ENCODE results near the gene LMBR1L. TPM values are rescaled to one million over a fixed set of nuclear protein-coding genes. Genes with fewer than 3 reads are reported as not detected.
"Not testable (repeated sequence)": the region's sequence is repeated elsewhere in the genome, so short reads cannot be mapped to it uniquely, and the experiment has no call there.

LMBR1L gene, protein sequence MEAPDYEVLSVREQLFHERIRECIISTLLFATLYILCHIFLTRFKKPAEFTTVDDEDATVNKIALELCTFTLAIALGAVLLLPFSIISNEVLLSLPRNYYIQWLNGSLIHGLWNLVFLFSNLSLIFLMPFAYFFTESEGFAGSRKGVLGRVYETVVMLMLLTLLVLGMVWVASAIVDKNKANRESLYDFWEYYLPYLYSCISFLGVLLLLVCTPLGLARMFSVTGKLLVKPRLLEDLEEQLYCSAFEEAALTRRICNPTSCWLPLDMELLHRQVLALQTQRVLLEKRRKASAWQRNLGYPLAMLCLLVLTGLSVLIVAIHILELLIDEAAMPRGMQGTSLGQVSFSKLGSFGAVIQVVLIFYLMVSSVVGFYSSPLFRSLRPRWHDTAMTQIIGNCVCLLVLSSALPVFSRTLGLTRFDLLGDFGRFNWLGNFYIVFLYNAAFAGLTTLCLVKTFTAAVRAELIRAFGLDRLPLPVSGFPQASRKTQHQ
- 37.3 TPM for polyA plus RNA-seq

DNA sequence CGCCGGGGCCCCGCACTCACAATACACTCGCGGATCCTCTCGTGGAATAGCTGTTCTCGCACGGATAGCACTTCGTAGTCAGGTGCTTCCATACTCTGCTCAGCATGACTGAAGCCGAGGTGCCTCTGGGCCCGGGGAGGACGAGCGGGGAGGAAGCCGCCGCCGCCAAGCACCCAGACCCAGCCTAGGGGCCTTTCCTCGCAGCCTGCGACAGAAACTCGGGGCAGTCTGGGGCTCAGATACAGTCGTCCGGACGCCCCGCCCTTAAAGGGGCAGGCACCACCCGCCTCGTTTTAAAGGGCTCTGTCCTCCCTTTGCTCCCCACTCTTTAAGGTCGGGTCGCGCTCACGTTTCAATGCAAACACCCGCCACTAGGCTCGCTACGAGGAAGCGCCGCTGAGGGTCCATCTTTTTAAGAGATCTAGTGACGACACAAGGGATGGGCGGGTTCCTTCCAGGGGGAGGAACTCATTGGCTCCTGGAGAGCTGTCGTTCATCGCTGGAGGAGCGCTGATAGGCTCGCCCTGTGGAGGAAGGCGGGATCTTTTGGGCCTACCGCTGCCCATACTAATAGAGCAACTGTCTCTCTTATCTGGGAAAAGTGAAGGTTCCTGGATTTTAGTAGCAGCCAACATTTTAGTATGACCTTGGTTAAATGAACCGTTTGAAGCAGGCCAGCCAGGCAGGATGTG is at the start of gene LMBR1L:
LMBR1L (minus strand) TSS at position 384 of the 692 bp plus-strand sequence; CDS start at position 92, 292 bp downstream.
- peaks cover 24 to 29% (median 27%) of the 10 kb centered on the region in 3 donors for H3K4me1 Mint-ChIP-seq
- peak within 1 kb of the TSS; percentile 97 to 99 (median 98) for H3K4me3 Mint-ChIP-seq
- peaks cover 2% of the 10 kb centered on the region for H3K27me3 Mint-ChIP-seq
- no peaks in the 10 kb centered on the region for H3K9me3 Mint-ChIP-seq
- peak within 1 kb of the TSS; percentile 69 to 98 (median 96) for H3K27ac Mint-ChIP-seq
- H3K36me3 Mint-ChIP-seq: no peaks in the 10 kb centered on the region

- Mint-ChIP-seq H3K27ac (peak overlapping the region; percentile 72 to 86 (median 77)), H3K36me3 (peaks cover 2% of the 10 kb centered on the region), H3K4me1 (peaks cover 20 to 26% (median 24%) of the 10 kb centered on the region in 3 donors), H3K4me3 (peak overlapping the region; percentile 65 to 87 (median 77)), H3K27me3 (no peaks in the 10 kb centered on the region), H3K9me3 (no peaks in the 10 kb centered on the region)
Measured at GRCh38 chr12:49160399-49160798, 49.8 kb upstream of the LMBR1L start.

DNA sequence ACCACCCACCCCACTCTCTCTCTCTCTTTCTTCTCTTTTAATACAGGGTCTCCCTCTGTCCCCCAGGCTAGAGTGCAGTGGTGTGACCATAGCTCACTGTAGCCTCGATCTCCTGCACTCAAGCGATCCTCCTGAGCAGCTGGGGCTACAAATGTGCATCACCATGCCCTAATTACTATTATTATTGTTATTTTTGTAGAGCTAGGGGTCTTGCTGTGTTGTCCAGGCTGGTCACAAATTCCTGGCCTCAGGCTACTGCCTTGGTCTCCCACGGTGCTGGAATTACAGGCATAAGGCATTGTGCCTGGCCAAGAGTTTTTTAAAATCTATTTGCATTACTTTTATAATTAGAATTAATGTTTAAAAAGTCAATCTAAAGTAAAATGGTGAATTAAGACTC is 43.6 kb upstream of the LMBR1L start:
- Mint-ChIP-seq H3K4me3 (no peak overlapping the region), H3K9me3 (no peaks in the 10 kb centered on the region), H3K27ac (no peak overlapping the region), H3K36me3 (peaks cover 2% of the 10 kb centered on the region), H3K4me1 (peaks cover 8 to 11% (median 10%) of the 10 kb centered on the region in 3 donors), H3K27me3 (no peaks in the 10 kb centered on the region)

DNA sequence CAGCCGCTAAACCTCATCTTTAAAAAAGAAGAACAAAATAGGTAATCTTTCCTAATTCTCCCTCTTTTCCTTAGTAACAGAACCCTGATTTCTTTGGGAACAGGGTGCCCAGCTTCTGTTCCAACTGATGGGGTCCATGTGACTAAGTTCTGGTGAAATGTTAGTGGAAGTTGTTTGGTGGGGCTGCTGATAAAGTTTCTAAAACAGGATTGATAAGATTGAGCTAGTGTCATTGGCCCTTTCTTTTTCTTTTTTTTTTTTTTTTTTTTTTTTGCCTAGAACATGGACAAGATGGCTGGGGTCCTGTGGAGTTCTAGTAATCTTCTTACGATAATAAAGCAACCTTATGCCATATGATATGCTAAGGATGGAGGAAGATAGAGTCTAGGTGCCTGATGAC is 36.7 kb upstream of the LMBR1L start:
- Mint-ChIP-seq H3K27me3 (no peaks in the 10 kb centered on the region), H3K4me1 (peaks cover 4 to 9% (median 4%) of the 10 kb centered on the region in 3 donors), H3K36me3 (peaks cover 7% of the 10 kb centered on the region), H3K27ac (no peak overlapping the region), H3K4me3 (no peak overlapping the region), H3K9me3 (no peaks in the 10 kb centered on the region)

DNA sequence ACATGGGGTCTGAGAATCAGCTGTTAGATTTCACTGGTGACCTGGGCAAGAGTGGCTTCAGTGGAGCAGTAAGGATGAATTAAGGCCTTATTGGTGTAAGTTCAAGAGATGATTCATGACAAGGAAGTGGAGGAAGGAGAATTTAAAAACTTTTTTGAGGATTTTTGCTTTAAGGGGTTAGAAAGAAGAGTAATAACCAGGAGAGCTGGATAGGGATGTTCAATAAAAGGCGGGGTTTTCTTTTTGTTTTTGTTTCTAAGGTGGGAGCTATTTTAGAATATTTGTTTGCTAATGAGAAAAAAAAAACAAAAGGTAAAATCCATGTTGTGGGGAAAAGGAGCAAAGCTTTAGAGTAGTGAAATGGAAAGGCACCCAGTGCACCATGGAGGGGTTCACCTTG is 35.8 kb upstream of the LMBR1L start:
- Mint-ChIP-seq H3K9me3 (no peaks in the 10 kb centered on the region), H3K27me3 (no peaks in the 10 kb centered on the region), H3K36me3 (peaks cover 9% of the 10 kb centered on the region), H3K4me1 (peaks cover 4 to 7% (median 4%) of the 10 kb centered on the region in 3 donors), H3K27ac (no peak overlapping the region), H3K4me3 (no peak overlapping the region)

DNA sequence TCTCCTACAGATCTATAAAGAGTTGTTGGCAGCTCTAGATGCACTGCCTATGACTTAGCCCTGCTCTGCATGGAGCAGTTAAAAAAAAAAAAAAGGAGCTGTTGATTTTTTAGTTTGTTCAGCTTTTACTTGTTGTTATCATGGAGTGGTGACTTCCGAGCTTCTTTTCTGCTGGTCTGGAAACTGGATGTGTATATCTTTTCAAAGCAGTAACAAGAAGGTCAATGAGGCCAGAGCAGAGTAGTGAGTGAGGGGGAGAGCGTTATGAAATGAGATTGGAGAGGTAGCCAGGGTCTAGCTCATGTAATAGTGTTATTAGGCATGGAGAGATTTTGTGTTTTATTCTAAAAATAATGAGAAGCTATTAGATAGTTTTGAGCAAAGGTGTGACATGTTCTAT is 33.7 kb upstream of the LMBR1L start:
- Mint-ChIP-seq H3K36me3 (peaks cover 11% of the 10 kb centered on the region), H3K9me3 (no peaks in the 10 kb centered on the region), H3K27ac (no peak overlapping the region), H3K4me3 (no peak overlapping the region), H3K4me1 (peaks cover 0 to 4% (median 4%) of the 10 kb centered on the region in 3 donors), H3K27me3 (no peaks in the 10 kb centered on the region)

DNA sequence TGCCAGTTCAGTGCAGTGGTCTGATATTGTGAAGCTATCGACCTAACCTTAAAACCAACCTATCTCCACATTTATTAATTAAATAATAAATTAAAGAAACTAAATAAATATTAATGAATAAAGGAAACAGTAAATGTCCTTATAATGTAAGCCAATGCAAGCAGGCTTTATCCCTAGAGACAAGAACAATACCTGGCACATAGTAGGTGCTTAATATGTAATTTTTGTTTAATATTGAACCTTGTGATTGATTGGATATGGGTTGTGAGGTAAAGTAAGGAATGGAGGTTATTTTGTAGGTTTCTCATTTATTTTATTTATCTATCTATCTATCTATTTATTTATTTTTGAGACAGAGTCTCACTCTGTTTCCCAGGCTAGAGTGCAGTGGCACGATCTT is 28.4 kb upstream of the LMBR1L start:
- H3K27me3 Mint-ChIP-seq: no peaks in the 10 kb centered on the region
- peaks cover 4% of the 10 kb centered on the region for H3K36me3 Mint-ChIP-seq
- no peak overlapping the region for H3K4me3 Mint-ChIP-seq
- peaks cover 5 to 8% (median 8%) of the 10 kb centered on the region in 3 donors for H3K4me1 Mint-ChIP-seq
- no peaks in the 10 kb centered on the region for H3K9me3 Mint-ChIP-seq
- no peak overlapping the region for H3K27ac Mint-ChIP-seq

DNA sequence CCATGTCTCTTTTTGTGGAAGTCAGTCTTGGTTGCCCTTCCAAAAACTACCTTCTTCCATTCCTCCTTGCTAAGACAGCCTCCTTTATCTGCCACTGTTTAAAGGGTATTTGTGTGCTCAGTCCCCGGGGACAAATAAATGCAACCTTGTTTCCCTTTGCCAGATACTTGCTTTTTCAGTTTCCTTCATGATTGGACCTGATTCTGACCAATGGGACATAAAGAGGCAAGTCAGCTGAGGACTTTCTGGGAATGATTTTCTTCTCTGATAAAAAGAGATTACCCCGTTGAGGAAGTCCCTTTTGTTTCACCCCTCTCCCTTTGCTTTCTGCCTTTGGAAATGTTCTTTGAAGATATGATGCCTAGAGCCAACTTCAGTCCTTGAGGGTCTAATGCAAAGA is 27.9 kb upstream of the LMBR1L start:
- Mint-ChIP-seq H3K27me3 (no peaks in the 10 kb centered on the region), H3K9me3 (no peaks in the 10 kb centered on the region), H3K36me3 (peaks cover 4% of the 10 kb centered on the region), H3K4me3 (peak overlapping the region in 1 of 4 donors; percentile 11), H3K27ac (no peak overlapping the region), H3K4me1 (peaks cover 6 to 13% (median 12%) of the 10 kb centered on the region in 3 donors)

- Mint-ChIP-seq H3K27me3 (no peaks in the 10 kb centered on the region), H3K27ac (no peak overlapping the region), H3K9me3 (no peaks in the 10 kb centered on the region), H3K36me3 (peaks cover 4% of the 10 kb centered on the region), H3K4me1 (peaks cover 14 to 20% (median 19%) of the 10 kb centered on the region in 3 donors), H3K4me3 (no peak overlapping the region)
Measured at GRCh38 chr12:49137476-49137875, 26.8 kb upstream of the LMBR1L start.

DNA sequence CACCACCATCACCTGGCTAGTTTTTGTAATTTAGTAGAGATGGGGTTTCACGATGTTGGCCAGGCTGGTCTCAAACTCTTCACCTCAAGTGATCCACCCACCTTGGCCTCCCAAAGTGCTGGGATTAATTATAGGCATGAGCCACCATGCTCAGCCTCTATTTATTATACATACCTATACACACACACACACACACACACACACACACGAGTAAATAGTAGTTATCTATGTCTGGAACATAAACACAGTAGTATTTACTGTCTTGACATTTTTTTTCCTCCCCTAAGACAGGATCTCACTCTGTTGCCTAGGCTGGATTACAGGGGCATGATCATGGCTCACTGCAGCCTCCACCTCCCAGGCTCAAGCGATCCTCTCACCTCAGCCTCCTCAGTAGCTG is 26.4 kb upstream of the LMBR1L start:
- not testable (repeated sequence) for H3K27me3 Mint-ChIP-seq, H3K4me3 Mint-ChIP-seq, H3K27ac Mint-ChIP-seq, H3K9me3 Mint-ChIP-seq, H3K36me3 Mint-ChIP-seq
- H3K4me1 Mint-ChIP-seq: peaks cover 17 to 25% (median 23%) of the 10 kb centered on the region in 3 donors

GRCh38 chr12:49133590-49133989 is 22.9 kb upstream of the LMBR1L start:
- Mint-ChIP-seq H3K27me3 (no peaks in the 10 kb centered on the region), H3K27ac (peak overlapping the region in 2 of 3 donors; percentile 31 to 98), H3K4me1 (peaks cover 35 to 44% (median 37%) of the 10 kb centered on the region in 3 donors), H3K4me3 (peak overlapping the region in 3 of 4 donors; percentile 16 to 85 (median 75)), H3K36me3 (peaks cover 3% of the 10 kb centered on the region), H3K9me3 (no peaks in the 10 kb centered on the region)

- Mint-ChIP-seq H3K4me3 (peak overlapping the region in 3 of 4 donors; percentile 51 to 85 (median 75)), H3K27me3 (no peaks in the 10 kb centered on the region), H3K4me1 (peaks cover 32 to 39% (median 32%) of the 10 kb centered on the region in 3 donors), H3K9me3 (no peaks in the 10 kb centered on the region), H3K27ac (peak overlapping the region; percentile 6 to 98 (median 31)), H3K36me3 (peaks cover 3% of the 10 kb centered on the region)
Measured at GRCh38 chr12:49133014-49133413, 22.4 kb upstream of the LMBR1L start.

GRCh38 chr12:49131894-49132461 is 21.3 kb upstream of the LMBR1L start:
- no peaks in the 10 kb centered on the region for H3K27me3 Mint-ChIP-seq
- peak overlapping the region; percentile 85 to 99 (median 88) for H3K4me3 Mint-ChIP-seq
- peaks cover 7% of the 10 kb centered on the region for H3K36me3 Mint-ChIP-seq
- H3K4me1 Mint-ChIP-seq: peaks cover 32 to 39% (median 36%) of the 10 kb centered on the region in 3 donors
- H3K9me3 Mint-ChIP-seq: no peaks in the 10 kb centered on the region
- H3K27ac Mint-ChIP-seq: peak overlapping the region; percentile 39 to 98 (median 95)

DNA sequence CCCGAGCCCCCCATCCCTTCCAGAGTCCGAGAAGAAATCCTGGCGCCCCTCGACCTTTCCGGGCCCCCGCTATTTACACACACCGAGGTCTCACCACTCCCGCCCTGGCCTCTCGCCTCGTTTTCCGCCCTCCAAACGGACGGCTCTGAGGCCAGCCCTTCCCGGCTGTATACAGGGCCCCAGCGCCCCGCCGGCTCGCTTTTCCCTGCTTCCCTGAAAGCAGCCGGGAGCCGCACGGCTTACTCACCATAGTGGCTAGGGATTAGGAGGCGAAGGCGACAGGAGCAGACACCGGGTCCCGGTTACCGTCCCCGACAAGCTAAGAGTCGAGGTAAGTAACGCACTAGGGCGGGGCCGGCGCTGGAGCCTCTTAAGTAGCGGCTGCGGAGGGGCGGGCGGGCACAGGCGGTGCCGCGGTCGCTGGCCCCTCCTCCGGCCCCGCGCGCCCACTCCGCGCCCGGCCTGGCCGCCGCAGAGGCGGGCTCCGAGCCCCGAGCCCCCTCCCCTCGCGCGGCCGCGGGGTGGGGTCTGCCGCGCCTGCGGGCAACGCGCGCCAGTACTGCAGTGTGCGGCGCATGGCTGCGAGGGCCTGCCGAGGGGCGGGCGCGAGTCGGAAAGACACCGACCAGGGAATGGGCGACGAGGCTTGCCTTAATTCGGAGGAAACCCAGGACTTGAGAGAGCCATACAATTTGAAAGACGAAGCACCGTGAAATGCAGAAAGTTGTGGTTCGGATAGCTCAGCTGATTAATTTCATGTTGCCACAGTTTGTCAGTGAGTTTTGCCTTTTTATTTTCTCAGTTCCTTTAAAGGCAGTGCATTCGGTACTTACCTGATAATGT is 20.6 kb upstream of the LMBR1L start, which contains the start of gene TUBA1B:
TUBA1B (minus strand) TSS at position 345 of the 843 bp plus-strand sequence; CDS start at position 250, 95 bp downstream.
- peaks cover 8% of the 10 kb centered on the region for H3K36me3 Mint-ChIP-seq
- peak within 1 kb of the TSS; percentile 97 to 99 (median 98) for H3K27ac Mint-ChIP-seq
- H3K9me3 Mint-ChIP-seq: no peaks in the 10 kb centered on the region
- peaks cover 32 to 39% (median 38%) of the 10 kb centered on the region in 3 donors for H3K4me1 Mint-ChIP-seq
- H3K4me3 Mint-ChIP-seq: peak within 1 kb of the TSS; percentile 96 to 99 (median 98)
- H3K27me3 Mint-ChIP-seq: no peaks in the 10 kb centered on the region

All from IgD-negative memory B cell (primary cell).